Activated CD8-positive, alpha-beta memory T cell treated with anti-CD3 and anti-CD28 coated beads, Interleukin-2, amount 50 U/mL, for 1 hour (primary cell): ENCODE data around the gene TNRC18.
"Not testable (repeated sequence)": the region's sequence is repeated elsewhere in the genome, so short reads cannot be mapped to it uniquely, and the experiment has no call there.

Source experiments
- DNase-seq: peaks from one replicate; pipeline ENCODE4 v3.0.0-alpha.2; 2020; ENCODE audit errors: extremely low read depth

The TNRC18 gene, protein sequence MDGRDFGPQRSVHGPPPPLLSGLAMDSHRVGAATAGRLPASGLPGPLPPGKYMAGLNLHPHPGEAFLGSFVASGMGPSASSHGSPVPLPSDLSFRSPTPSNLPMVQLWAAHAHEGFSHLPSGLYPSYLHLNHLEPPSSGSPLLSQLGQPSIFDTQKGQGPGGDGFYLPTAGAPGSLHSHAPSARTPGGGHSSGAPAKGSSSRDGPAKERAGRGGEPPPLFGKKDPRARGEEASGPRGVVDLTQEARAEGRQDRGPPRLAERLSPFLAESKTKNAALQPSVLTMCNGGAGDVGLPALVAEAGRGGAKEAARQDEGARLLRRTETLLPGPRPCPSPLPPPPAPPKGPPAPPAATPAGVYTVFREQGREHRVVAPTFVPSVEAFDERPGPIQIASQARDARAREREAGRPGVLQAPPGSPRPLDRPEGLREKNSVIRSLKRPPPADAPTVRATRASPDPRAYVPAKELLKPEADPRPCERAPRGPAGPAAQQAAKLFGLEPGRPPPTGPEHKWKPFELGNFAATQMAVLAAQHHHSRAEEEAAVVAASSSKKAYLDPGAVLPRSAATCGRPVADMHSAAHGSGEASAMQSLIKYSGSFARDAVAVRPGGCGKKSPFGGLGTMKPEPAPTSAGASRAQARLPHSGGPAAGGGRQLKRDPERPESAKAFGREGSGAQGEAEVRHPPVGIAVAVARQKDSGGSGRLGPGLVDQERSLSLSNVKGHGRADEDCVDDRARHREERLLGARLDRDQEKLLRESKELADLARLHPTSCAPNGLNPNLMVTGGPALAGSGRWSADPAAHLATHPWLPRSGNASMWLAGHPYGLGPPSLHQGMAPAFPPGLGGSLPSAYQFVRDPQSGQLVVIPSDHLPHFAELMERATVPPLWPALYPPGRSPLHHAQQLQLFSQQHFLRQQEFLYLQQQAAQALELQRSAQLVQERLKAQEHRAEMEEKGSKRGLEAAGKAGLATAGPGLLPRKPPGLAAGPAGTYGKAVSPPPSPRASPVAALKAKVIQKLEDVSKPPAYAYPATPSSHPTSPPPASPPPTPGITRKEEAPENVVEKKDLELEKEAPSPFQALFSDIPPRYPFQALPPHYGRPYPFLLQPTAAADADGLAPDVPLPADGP (N-terminal part only)

GRCh38 chr7:5423306-5423975 lies at the start of gene TNRC18:
Gene TNRC18 (minus strand): TSS chr7:5423834. CDS start chr7:5421246, 2,588 bp downstream.
- no peak for DNase-seq

DNA sequence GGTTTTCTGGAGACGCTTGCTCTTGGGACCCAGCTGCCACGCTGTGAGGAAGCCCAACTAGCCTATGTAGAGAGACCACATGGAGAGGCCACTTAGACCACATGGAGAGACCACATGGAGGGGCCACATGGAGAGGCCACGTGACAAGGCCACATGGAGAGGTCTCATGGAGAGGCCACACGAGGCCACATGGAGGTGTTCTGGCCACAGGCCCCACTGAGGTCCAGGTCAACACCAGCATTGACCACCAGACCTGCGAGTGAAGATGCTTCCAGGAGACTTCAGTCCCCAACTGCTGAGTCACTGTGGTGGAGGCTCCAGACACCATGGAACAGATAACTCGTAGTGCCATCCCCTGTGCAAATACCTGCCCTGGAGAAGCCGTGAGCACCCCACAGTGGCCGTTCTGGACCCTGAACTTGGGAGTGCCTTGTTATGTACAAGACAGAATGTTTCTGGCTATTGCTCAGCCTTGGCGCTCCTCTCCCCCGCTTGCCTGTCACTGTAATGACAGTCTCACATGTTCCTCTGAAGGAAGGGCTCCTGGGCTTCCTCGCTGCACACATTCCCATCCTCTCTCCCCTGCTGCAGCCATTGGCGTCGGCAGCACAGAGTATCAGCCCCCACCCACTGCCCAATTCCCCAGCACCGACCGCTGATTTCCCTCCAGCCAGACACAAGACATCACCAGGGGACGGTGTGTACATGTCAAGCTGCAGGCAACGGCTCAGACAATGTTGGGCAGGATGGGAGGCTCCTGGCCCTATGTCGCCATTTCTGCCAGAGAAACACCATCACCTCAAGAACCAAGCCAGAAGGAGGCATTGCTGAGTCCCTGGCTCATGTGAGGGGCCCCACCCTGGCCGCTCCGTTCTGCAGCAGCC lies 49.0 kb upstream of the TNRC18 start:
- no peak for DNase-seq

GRCh38 chr7:5471623-5472022 lies 48.0 kb upstream of the TNRC18 start:
- DNase-seq: not testable (repeated sequence)

- no peak for DNase-seq
Measured at GRCh38 chr7:5470816-5471215, 47.2 kb upstream of the TNRC18 start.

- no peak for DNase-seq
Measured at GRCh38 chr7:5470167-5470532, 46.5 kb upstream of the TNRC18 start.

GRCh38 chr7:5469375-5470166 lies 45.9 kb upstream of the TNRC18 start:
- DNase-seq: no peak

DNA sequence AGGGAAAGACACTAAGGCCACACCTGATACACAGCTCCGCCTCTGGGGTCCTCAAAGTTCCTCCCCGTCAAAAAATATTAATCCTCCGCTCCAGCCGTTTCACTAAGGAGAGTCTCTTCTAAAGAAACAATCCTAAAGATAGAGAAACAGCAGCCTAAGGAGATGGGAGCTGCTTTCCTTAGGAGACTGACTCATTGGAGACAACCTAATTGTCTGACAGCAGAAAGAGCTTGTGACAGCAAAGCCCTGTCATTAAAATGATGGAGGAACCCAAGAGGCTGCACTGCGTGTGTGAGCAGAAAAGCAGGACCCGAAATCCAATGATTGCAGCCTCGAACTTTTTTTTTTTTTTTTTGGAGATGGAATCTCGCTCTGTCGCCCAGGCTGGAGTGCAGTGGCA lies 44.0 kb upstream of the TNRC18 start:
- no peak for DNase-seq

DNA sequence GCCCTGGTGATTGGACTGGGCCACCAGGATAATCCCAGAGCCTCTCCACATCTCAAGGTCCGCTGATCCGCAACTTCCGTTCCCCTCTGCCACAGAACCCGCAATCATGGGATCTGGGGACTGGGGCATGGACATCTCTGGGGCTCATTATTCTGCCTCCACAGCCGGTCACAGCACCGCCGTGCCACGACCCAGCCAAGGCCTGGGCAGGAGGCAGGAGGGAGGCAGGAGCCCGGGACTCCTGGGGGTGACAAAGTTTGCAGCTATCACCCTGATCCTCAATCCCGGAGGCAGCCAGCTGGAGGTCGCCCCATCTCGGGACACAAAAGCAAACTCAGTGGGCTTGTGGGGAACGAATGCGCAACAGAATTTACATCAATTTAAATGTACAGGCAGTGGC lies 42.9 kb upstream of the TNRC18 start:
- DNase-seq: no peak

GRCh38 chr7:5463031-5463430 lies 39.4 kb upstream of the TNRC18 start:
- no peak for DNase-seq

DNA sequence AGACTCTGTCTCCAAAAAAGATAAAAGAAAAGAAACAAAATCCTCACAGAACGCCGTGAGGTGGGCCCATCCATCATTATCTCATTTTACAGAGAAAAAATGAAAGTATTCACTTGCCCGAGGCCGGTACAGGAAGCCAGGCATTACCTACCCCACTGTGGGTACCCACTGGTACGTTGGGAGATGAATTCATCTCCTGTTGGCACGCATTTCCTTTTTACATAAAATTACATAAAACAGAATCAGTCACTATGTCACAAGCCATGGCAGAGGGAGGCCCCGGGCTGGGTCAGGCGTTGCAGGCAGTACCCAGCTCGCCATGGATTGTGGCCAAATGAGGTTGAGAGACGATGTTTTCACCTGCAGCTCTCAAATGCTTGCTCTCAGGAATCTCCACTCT lies 38.6 kb upstream of the TNRC18 start:
- DNase-seq: no peak

- DNase-seq: no peak
Measured at GRCh38 chr7:5458921-5459480, 35.4 kb upstream of the TNRC18 start.

DNA sequence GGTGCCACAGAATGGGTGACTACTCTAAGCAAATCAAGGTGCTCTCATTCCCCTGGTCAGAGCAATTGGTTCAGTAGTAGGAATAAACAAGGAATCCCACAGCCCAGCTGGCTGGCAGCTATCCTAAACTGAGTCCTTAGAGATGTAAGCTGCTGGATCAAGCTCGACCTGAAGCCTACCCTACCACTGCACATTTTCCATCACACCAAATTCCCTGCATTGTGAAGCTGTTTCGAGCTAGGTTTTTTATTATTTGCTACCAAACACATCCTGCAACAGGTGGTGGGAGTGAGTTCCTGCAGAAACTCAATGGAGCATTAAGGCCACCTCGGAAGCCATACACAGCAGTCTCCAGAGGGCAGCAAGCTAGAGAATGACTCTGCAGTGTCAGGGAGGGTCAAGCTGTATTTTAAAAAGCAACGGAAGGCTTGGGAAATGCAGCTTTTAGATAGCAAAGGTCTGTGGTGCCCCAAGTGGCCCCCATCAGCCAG lies 33.7 kb upstream of the TNRC18 start:
- DNase-seq: no peak

DNA sequence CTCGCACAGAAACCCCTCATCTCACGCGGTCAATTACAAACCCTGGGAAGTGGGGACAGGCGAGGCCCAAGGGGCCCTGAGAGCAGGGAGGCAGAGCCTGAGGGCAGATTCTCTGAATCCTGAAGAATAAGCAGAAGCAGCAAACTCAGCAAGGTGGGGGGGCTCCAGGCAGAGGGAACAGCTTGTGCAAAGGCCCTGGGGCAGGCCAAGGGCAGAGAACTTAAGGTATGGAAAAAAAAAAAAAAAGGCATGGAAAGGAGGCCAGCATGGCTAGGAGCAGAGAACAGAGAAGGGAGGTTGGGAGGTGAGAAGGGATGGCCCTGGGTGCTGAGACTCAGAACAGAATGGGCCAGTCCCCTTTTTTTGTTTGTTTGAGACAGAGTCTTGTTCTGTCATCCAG lies 32.8 kb upstream of the TNRC18 start:
- DNase-seq: no peak

GRCh38 chr7:5455581-5456219 lies 32.1 kb upstream of the TNRC18 start:
- DNase-seq: no peak

- no peak for DNase-seq
Measured at GRCh38 chr7:5455175-5455574, 31.5 kb upstream of the TNRC18 start.

DNA sequence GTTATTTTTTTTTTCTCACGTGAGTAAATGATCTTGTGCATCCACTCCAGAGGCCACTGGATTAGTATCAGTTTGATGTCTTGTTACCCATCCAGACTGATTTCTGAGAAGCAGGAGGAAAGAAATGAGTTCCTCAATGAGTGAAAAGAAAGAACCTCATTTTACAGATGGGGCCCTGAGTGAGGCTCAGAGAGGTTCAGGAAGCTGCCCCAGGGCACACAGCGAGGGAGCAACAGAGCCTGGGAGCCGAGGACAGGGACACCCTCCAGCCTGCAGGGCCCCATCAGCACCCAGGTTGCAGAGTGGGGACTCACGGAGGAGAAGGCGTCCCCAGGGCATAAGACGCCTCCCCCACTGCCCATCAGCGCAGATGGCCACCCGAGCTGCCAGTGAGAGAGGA lies 30.9 kb upstream of the TNRC18 start:
- DNase-seq: no peak

GRCh38 chr7:5453566-5454075 lies 30.0 kb upstream of the TNRC18 start:
- no peak for DNase-seq

DNA sequence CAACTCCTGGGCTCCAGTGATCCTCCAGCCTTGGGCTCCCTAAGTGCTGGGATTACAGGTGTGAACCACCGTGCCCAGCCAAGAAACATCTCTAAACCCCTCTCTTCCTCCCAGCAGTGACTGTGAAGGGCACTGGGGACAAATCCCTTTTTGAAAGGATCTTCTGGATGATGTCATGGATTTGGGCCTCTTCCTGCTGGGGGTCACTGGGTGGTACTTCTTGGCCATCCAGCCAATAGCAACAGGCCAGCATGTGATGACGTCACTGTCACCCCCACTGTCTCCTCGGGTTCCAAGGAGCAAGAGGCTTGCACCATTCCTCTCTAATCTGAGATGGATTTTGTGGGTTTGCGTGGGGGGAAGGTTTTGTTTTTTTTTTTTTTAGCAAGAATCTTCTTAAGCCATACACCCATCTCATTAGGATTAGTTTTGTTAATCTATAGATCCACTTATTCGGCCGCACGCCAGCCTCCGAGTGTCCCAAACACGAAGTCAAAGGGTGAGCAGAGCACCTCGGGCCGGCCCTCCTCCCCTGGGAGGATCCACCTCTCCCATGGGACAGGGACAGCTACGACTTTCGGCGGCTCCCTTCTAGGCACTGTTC lies 29.4 kb upstream of the TNRC18 start:
- DNase-seq: no peak
